Heart left ventricle (tissue), 16 donors: ENCODE measurements around the gene MAP3K3. TPM values are rescaled to one million over a fixed set of nuclear protein-coding genes. Genes with fewer than 3 reads are reported as not detected.
A peak's percentile ranks its signal among the peaks of the same experiment; 100 is the strongest.

Experiments
- ATAC-seq, 4 donors: fragments of 200-7000 bp; cut with Tn5 transposase; one replicate each; pipeline ENCODE4 v1.9.1; 2020 to 2022; ENCODE audit warnings: moderate library complexity in 4 of 4, mild to moderate bottlenecking in 3 of 4, moderate number of reproducible peaks in 1 of 4
- DNase-seq, 5 donors: peaks; one replicate each; pipeline ENCODE4 v3.0.0-alpha.2; 2020
- H3K27ac ChIP-seq, 12 donors: fragments of 200-600 bp; sonication (generic) in 4 of 12; one replicate each; pipeline versions ENCODE4 v1.5.0 to v1.8.0; 2016 to 2022; ENCODE audit warnings: mild to moderate bottlenecking in 2 of 12
- H3K27me3 ChIP-seq, 9 donors: fragments of 200-600 bp; sonication (generic) in 2 of 9; one replicate each; pipeline versions ENCODE4 v1.5.1 to v1.8.0; 2016 to 2022; ENCODE audit warnings: mild to moderate bottlenecking in 3 of 9
- H3K36me3 ChIP-seq, 9 donors: fragments of 200-600 bp; sonication (generic) in 2 of 9; one replicate each; pipeline versions ENCODE4 v1.5.0 to v1.8.0; 2018 to 2022; ENCODE audit warnings: mild to moderate bottlenecking in 2 of 9
- H3K4me1 ChIP-seq, 12 donors: fragments of 200-600 bp; sonication (generic) in 4 of 12; one replicate each; pipeline versions ENCODE4 v1.5.0 to v1.8.0; 2016 to 2022; ENCODE audit warnings: mild to moderate bottlenecking in 3 of 12
- H3K4me3 ChIP-seq, 12 donors: fragments of 200-600 bp; sonication (generic) in 4 of 12; one replicate each; pipeline versions ENCODE4 v1.5.0 to v1.8.0; 2017 to 2022; ENCODE audit warnings: mild to moderate bottlenecking in 9 of 12, moderate library complexity in 4 of 12
- H3K9me3 ChIP-seq, 12 donors: fragments of 200-600 bp; sonication (generic) in 4 of 12; one replicate each; pipeline versions ENCODE4 v1.5.0 to v1.8.0; 2016 to 2022; ENCODE audit warnings: mild to moderate bottlenecking in 1 of 12
- POLR2A ChIP-seq, 2 donors: fragments of 450-650 bp; IDR thresholded peaks; one replicate each; pipeline ENCODE4 v1.6.1; 2017; ENCODE audit warnings: antibody characterized with exemption in 2 of 2, mild to moderate bottlenecking in 2 of 2, moderate library complexity in 2 of 2
- WGBS, 4 donors: extraction: QIAGEN DNeasy Blood & Tissue Kit in 2 of 4; methylation state at CpG; one replicate each; pipeline versions ENCODE4 v1.1.5 to v1.1.7; 2013 to 2018; 5-methylcytosine and 5-hydroxymethylcytosine counted together
- intact Hi-C, 10 donors: fragments of 100-400 bp; cut with DNase I; formaldehyde crosslinking; loops; one replicate each; pipeline versions ENCODE4 v1.11.1 to v1.14.2; 2022
- polyA plus RNA-seq, 2 donors: library from polyadenylated mRNA; stranded (reverse); fragments of 200-250 nt; gene quantifications; one replicate each; pipeline ENCODE4 v1.2.3, GENCODE V29; 2013
- total RNA-seq, 9 donors: library from RNA; depleted of rRNA in 2 of 9; stranded (reverse); fragments of >200 nt in 2 of 9; fragmentation: NEBNext Ultra II Directional in 3 of 9; extraction: Animal tissue kit (Norgen Biotek cat#: 25700) in 3 of 9; gene quantifications; one replicate each; pipeline versions ENCODE4 v1.1.0 to v1.2.4, GENCODE V29; 2016 to 2023
- TF ChIP-seq, protein P1 (sequence below), 12 donors: fragments of 200-600 bp; sonication (generic) in 4 of 12; IDR thresholded peaks; one replicate each; pipeline versions ENCODE4 v1.5.0 to v1.8.0; 2018 to 2022; ENCODE audit warnings: antibody characterized with exemption in 12 of 12, mild to moderate bottlenecking in 5 of 12
- donor health status: ischemic (EF 13 %, LVEDD 7.1; RV severe dilation, severe dysfunction).
- donor health status: healthy with polysubstance abuse.
- donor health status: DM: no; HTN: yes; CAD: no.
- donor health status: DM: no; HTN: no; CAD: no.
- donor health status: ischemic (EF 25% LVEDD 6.9; RV normal size, moderate dysfunction).
- donor health status: ischemic (EF 25% LVEDD 5.7; RV mildly dilated, moderate dysfunction).
- donor health status: healthy.
- donor health status: DM: yes; HTN: yes; CAD: no.
- donor health status: ischemic (EF 35%, LVEDD 5.7; RV mildly dilated, moderate dysfunction).
- donor health status: nonischemic (EF 11% LVEDD 7.7; RV severe dilation, severe dysfunction).
- donor health status: DM: yes; HTN: yes; CAD: no.
- donor health status: PGD.
- donor health status: ischemic (EF 29% LVEDD 5.4; RV normal size, mild dysfunction).
- donor health status: nonischemic (EF 23%, LVEDD 6.1; RV moderate dilation, normal function).

The MAP3K3 gene
- total and polyA plus RNA-seq, 11 donors = 20.5 to 102 (median 58.0) TPM

DNA sequence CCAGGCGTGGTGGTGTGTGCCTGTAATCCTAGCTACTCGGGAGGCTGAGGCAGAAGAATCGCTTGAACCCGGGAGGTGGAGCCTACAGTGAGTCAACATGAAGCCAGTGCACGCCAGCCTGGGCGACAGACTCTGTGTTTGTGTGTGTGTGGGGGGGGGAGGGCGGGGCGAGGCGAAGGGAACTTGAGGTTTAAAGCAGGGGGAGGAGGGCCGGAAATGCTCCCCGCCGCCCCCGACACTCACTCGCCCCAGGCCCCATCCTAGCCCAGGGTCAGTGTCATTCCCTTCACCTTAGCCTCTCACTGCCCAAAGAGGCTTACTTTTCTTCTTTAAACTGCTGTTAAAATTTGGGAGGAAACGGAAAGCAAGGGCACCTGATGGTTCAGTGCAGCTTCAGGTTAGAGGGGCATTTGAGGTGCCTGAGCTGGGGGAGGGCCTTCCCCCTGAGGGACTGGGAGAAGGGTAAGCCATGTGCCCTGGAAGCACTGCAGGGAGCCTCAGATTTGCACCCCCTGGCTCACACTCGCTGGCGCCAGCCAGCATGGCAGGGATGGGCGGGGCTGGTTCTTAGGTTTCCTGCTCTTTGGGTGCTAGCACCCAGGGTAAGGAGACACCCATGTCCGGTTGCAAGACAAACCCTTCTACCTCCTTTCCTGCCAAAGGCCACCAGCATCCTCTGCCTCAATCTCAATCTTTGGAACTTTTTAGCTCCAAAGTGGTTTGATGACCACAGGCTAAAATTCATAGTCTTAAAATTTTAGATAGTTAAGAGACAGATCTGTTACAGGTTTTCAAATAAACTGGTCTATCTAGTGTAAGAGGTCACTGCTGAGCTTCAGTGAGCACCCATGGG, 79.9 kb downstream of the MAP3K3 start:
- H3K4me3 ChIP-seq = peak overlapping the region in 4 of 12 donors; percentile 0 to 76 (median 72)
- H3K36me3 ChIP-seq = peaks cover 0 to 49% (median 41%) of the 10 kb centered on the region in 9 donors
- 81 to 88% (median 85%) methylated on average over 19 of the region's 19 CpGs for WGBS, 4 donors
- no peaks in the 10 kb centered on the region for H3K9me3 ChIP-seq
- TF ChIP-seq, protein P1, sequence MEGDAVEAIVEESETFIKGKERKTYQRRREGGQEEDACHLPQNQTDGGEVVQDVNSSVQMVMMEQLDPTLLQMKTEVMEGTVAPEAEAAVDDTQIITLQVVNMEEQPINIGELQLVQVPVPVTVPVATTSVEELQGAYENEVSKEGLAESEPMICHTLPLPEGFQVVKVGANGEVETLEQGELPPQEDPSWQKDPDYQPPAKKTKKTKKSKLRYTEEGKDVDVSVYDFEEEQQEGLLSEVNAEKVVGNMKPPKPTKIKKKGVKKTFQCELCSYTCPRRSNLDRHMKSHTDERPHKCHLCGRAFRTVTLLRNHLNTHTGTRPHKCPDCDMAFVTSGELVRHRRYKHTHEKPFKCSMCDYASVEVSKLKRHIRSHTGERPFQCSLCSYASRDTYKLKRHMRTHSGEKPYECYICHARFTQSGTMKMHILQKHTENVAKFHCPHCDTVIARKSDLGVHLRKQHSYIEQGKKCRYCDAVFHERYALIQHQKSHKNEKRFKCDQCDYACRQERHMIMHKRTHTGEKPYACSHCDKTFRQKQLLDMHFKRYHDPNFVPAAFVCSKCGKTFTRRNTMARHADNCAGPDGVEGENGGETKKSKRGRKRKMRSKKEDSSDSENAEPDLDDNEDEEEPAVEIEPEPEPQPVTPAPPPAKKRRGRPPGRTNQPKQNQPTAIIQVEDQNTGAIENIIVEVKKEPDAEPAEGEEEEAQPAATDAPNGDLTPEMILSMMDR (IDR thresholded peaks at IDR 0.05) = no peak
- TF ChIP-seq POLR2A (IDR thresholded peaks at IDR 0.05) = no peak
- H3K4me1 ChIP-seq = peaks cover 0 to 52% (median 21%) of the 10 kb centered on the region in 12 donors
- peak overlapping the region in 3 of 12 donors; percentile 48 to 96 (median 81) for H3K27ac ChIP-seq
- no peaks in the 10 kb centered on the region for H3K27me3 ChIP-seq
- no peak for ATAC-seq
- intact Hi-C loops = loop anchor here in 4 of 10 donors (1.0 to 5.0 kb wide), 4 partner anchors 27 to 80 kb away; partner anchors contain the start of genes STRADA (in 2 of the 4) and MAP3K3 (in 1 of the 4)
- peak in 2 of 5 donors; percentile 46 to 79 for DNase-seq

DNA sequence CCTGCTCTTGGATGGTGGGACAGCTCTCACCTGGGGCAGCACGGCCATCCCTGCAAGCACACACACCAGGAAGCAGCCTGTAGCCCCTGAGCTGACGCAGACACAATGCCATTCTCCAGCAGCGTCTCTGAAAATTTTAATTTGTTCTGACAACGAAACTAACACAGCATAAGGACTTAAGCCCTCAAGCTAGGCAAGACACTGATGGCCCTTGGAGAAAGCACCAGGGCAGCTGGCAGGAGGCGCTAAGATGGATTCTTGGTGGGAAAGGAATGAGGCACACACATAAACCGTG, 80.5 kb downstream of the MAP3K3 start:
- peaks cover 0 to 53% (median 43%) of the 10 kb centered on the region in 9 donors for H3K36me3 ChIP-seq
- peaks cover 0 to 46% (median 17%) of the 10 kb centered on the region in 12 donors for H3K4me1 ChIP-seq
- no peaks in the 10 kb centered on the region for H3K27me3 ChIP-seq
- TF ChIP-seq, protein P1 (IDR thresholded peaks at IDR 0.05) = no peak
- no peak for TF ChIP-seq POLR2A (IDR thresholded peaks at IDR 0.05)
- intact Hi-C loops = loop anchor here in 2 of 10 donors (5.0 kb wide), 2 partner anchors 40 to 80 kb away; partner anchors contain the start of genes MAP3K3 (in 1 of the 2) and STRADA (in 1 of the 2)
- no peak for DNase-seq
- H3K9me3 ChIP-seq = no peaks in the 10 kb centered on the region
- peak overlapping the region in 1 of 12 donors; percentile 73 for H3K4me3 ChIP-seq
- WGBS, 4 donors = 87 to 91% (median 90%) methylated on average over 6 of the region's 6 CpGs
- H3K27ac ChIP-seq = peak overlapping the region in 1 of 12 donors; percentile 96
- ATAC-seq = no peak

DNA sequence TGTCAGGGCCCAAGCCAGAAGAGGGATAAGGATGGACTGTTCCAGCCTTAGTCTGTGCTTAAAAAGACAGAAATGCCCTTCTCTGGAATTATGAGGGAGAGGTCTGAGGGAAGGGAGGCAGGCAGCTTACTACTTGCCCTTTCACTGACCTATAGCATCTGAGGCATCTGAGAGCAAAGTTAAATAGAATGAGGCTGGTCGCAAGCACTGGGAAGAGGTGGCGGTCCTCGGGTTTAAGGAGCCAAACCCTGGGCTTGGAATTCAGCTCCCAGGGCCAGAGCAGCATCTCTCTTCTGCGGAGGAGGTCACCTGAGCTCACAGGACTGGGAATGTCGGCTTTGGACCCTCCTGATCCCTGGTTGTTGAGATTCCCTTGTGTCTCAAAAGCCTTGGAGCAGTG, 80.8 kb downstream of the MAP3K3 start:
- DNase-seq (no peak), ATAC-seq (no peak)
- H3K27me3 ChIP-seq = no peaks in the 10 kb centered on the region
- H3K36me3 ChIP-seq = peaks cover 0 to 56% (median 44%) of the 10 kb centered on the region in 9 donors
- peak overlapping the region in 1 of 12 donors; percentile 73 for H3K4me3 ChIP-seq
- peak overlapping the region in 1 of 12 donors; percentile 96 for H3K27ac ChIP-seq
- TF ChIP-seq, protein P1 (IDR thresholded peaks at IDR 0.05) = no peak
- TF ChIP-seq POLR2A (IDR thresholded peaks at IDR 0.05) = no peak
- intact Hi-C loops = loop anchor here in 2 of 10 donors (5.0 kb wide), 2 partner anchors 39 to 81 kb away; partner anchors contain the start of genes MAP3K3 (in 1 of the 2) and STRADA (in 1 of the 2)
- H3K4me1 ChIP-seq = peaks cover 0 to 43% (median 16%) of the 10 kb centered on the region in 12 donors
- 87 to 90% (median 89%) methylated on average over 5 of the region's 5 CpGs for WGBS, 4 donors
- H3K9me3 ChIP-seq = no peaks in the 10 kb centered on the region
